D721Med (cell line): ENCODE measurements around the gene PATL1.

ENCODE experiments used
- DNase-seq: peaks from one replicate; pipeline ENCODE4 v3.0.0; 2011; ENCODE audit warnings: low spot score; ENCODE audit not compliant: insufficient read length
- FAIRE-seq: peaks from 2 replicates; lab custom pipeline; 2011; peaks lifted over from hg19 to GRCh38; lab: Jason Lieb, UNC
- TF ChIP-seq, protein P1 (sequence below): IDR thresholded peaks from 2 replicates; pipeline ENCODE4 v1.5.1; 2012; ENCODE audit warnings: mild to moderate bottlenecking, control low read depth; ENCODE audit not compliant: insufficient read depth; ENCODE audit errors: missing control alignments

Gene PATL1

DNA sequence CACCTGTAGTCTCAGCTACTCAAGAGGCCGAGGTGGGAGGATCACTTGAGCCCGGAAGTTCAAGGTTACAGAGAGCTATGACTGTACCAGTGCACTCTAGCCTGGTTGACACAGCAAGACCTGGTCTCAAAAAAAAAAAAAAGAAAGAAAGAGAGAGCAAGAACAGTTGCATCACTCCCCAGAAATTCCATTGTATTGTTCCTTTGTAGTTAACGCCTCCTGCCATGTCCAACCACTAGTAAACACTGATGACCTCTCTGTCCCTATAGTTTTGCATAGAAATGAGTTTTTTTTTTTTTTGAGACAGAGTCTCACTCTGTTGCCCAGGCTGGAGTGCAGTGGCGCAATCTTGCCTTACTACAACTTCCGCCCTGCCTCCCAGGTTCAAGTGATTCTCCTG lies 10.8 kb downstream of the PATL1 start:
- TF ChIP-seq, protein P1, sequence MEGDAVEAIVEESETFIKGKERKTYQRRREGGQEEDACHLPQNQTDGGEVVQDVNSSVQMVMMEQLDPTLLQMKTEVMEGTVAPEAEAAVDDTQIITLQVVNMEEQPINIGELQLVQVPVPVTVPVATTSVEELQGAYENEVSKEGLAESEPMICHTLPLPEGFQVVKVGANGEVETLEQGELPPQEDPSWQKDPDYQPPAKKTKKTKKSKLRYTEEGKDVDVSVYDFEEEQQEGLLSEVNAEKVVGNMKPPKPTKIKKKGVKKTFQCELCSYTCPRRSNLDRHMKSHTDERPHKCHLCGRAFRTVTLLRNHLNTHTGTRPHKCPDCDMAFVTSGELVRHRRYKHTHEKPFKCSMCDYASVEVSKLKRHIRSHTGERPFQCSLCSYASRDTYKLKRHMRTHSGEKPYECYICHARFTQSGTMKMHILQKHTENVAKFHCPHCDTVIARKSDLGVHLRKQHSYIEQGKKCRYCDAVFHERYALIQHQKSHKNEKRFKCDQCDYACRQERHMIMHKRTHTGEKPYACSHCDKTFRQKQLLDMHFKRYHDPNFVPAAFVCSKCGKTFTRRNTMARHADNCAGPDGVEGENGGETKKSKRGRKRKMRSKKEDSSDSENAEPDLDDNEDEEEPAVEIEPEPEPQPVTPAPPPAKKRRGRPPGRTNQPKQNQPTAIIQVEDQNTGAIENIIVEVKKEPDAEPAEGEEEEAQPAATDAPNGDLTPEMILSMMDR: no peak
- no peak for DNase-seq
- FAIRE-seq: no peak

- TF ChIP-seq, protein P1: no peak
- FAIRE-seq: no peak
- DNase-seq: no peak
Measured at GRCh38 chr11:59654893-59655292, 13.9 kb downstream of the PATL1 start.

DNA sequence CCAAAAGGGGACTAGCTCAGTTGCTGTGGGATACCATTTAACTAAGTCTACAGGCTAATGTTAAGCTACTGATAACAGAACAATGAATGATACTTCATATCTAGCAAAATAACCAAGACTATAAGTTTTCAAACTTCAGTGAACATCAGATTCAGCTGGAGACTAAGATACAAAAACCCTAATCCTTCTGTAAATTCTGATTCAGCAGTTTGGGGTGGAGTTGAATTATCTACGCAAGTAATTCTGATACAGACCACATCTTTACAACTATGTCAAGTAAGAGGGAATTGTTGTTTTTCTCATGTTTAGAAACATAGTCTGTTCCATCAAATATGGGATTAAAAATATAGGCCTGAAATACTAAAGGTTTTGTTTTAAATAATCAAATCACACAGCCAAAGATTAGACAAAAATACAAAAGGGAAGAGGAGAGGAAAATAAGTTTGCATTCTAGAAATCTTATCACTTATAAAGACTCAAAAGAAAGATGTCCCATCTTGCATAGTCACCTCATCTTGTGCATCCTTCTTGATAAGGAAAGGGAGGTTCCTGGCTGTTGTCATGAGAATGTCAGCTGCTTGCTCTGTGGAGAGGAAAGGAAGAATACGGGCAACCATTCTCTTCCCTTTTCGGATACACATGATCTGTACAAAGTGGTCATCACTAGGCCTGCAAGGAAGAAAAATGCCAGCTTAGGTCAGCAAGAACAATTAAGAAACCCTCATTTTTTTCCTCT lies 21.4 kb downstream of the PATL1 start:
- FAIRE-seq: no peak
- no peak for DNase-seq
- TF ChIP-seq, protein P1: no peak

DNA sequence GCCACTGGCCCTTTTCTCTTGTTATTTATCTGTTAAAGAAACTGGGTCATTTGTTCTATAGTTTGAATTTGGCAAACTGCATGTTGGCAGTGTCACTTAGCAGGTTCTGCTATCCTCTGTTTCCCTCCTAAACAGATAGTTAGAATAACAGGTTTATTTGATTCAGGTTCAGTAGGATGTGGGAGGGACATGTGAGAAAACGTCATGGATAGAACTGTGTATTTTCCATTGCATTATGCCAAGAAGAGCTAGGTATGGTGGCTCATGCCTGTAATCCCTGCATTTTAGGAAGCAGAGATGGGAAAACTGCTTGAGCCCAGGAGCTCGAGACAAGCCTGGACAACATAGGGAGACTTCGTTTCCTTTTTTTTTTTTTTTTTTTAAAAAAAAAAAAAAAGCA lies 24.3 kb downstream of the PATL1 start:
- no peak for DNase-seq
- TF ChIP-seq, protein P1: no peak
- no peak for FAIRE-seq

DNA sequence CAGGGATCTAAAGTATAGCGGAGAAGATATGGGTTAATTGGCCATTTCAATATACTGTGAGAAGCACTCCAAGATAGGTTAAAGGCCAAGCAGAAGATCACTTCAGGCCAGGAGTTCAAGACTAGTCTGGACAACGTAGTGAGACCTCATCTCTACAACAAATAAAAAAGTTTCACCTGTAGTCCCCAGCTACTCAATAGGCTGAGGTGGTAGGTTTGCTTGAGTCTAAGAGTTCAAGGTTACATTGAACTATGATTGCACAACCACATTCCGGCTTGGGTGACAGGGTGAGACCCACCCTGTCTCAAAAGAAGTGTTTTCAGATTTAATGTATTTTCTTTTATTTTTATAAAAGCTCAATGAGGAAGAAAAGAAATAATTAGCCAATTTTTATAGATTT lies 25.4 kb downstream of the PATL1 start:
- FAIRE-seq: no peak
- TF ChIP-seq, protein P1: no peak

DNA sequence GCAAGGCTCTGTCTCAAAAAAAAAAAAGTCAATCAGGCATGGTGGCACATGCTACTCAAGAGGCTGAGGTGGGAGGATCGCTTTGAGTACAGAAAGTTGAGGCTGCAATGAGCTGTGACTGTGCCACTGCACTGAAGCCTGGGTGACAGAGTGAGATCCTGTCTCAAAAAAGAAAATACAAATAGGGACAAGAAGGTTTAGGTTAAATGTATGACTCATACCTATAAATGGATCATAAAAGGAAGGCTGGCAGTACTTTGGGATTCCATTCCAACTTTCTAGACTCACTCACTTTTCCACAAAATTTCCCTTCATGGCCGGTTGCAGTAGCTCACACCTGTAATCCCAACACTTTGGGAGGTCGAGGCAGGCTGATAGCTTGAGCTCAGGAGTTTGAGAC lies 27.7 kb downstream of the PATL1 start:
- TF ChIP-seq, protein P1: no peak
- DNase-seq: no peak
- no peak for FAIRE-seq

More for the DNA sequence above, 25.4 kb downstream of the PATL1 start:
- DNase-seq: no peak

DNA sequence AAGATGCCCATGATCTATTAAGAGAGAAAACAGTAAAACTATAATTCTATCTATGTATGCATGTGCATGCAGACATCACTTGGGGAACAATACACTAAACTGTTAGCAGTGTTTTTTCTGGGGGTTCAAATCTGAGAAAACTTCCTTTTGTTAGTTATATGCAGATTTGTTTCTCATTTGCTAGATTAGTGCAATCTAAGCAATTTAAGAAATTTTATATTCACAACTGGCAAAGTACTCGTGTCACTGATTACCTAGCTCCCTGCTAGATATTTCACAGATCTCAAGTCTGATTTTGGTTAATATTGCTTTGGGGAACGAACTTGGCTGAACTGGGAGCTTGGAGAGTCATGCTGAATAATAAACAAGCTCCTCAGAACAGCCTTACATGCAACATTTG lies 38.3 kb downstream of the PATL1 start:
- no peak for FAIRE-seq
- TF ChIP-seq, protein P1: no peak
- DNase-seq: no peak
